Activated CD8-positive, alpha-beta memory T cell treated with anti-CD3 and anti-CD28 coated beads, Interleukin-2, amount 50 U/mL, for 4 hours (primary cell): ENCODE results near the gene MAGEB1.

ENCODE experiments used
- DNase-seq: peaks from one replicate; pipeline ENCODE4 v3.0.0-alpha.2; 2020

MAGEB1 gene, protein sequence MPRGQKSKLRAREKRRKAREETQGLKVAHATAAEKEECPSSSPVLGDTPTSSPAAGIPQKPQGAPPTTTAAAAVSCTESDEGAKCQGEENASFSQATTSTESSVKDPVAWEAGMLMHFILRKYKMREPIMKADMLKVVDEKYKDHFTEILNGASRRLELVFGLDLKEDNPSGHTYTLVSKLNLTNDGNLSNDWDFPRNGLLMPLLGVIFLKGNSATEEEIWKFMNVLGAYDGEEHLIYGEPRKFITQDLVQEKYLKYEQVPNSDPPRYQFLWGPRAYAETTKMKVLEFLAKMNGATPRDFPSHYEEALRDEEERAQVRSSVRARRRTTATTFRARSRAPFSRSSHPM

DNA sequence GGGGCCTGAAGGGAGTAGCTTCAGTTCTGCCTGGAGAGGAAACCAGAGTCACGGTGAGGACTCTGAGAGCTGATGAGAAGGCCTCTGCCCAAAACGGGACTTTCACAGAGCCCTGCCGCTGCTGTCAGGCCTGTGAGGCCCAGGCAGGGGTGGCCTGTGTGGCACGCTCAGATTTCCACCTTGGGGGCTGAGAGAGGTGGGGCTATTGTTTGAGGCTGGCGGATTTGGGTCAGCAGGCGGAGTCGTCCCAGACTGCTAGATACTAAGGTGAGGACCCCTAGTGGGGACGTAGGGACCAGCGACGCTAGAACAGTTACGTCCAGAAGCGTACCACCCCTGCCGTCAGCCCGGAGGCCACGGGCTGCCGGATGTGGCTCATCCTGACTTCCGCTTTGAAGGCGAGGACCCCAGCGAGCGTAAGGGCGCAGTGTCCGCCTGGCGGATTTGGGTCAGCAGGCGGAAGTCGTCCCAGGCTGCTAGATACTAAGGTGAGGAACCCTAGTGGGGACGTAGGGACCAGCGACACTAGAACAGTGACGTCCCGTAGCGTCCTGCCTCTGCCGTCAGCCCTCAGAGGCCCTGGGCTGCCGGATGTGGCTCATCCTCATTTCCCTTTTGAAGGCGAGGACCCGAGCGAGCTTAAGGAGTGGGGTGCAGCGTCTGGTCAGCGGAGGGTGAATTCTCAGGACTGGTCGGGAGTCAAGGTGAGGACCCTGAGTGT lies at the start of gene MAGEB1:
MAGEB1 (plus strand) TSS at position 378 of the 721 bp plus-strand sequence. CDS start 3,348 bp downstream, outside the sequence.
- DNase-seq, result no peak

DNA sequence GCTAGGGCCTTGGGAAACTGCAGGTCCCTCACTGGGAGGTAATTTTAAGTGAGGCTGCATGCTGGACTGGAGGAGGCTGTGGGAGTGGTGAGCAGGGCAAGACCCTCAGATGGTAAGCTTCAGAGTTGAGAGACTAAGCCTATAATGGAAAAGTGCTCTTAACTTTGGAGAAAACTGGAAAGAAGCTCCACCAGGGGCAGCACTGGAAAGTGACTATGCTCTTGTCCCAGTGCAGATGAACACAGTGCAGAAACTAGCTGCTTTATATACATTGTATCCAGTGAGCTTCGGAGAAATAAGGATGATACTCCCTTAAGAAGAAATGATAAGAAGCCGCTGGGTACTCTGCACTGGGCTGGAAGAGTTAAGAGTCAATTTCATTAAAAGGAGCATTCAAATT lies 34.8 kb upstream of the MAGEB1 start:
- DNase-seq, result no peak

DNA sequence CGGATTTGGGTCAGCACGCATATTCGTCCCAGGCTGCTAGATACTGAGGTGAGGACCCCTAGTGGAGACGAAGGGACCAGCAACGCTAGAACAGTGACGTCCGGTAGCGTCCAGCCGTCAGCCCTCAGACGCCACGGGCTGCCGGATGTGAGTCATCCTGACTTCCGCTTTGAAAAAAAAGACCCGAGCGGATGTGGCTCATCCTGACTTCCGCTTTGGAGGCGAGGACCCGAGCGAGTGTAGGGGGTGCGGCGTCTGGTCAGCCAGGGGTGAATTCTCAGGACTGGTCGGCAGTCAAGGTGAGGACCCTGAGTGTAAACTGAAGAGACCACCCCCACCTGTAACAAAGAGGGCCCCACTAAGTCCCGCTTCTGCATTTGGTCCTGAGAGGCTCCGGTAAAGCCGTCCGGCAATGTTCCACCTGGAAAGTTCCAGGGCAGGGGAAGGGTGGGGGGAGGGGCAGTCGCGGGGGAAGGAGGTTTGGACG lies 31.5 kb upstream of the MAGEB1 start, which contains the start of gene MAGEB2:
MAGEB2 (plus strand) TSS at position 207 of the 487 bp plus-strand sequence. CDS start 3,018 bp downstream, outside the sequence.
- no peak for DNase-seq

DNA sequence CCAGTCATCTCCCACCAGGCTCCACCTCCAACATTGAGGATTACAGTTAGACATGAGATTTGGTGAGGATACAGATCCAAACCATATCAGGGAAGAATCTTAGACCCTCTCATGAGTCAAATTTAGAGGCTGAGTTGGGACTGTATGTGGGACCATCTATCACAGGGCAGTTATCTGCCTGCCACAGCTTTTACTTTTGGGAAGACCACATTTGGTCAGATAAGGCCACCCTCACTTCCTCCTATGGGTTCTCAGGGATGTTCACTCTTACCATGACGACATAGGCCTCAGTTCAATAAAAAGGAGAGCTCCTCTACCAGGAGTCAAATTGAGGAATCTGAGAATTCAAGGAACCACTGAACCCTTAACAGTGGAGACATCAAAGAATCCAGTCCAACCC lies 29.5 kb upstream of the MAGEB1 start:
- no peak for DNase-seq

DNA sequence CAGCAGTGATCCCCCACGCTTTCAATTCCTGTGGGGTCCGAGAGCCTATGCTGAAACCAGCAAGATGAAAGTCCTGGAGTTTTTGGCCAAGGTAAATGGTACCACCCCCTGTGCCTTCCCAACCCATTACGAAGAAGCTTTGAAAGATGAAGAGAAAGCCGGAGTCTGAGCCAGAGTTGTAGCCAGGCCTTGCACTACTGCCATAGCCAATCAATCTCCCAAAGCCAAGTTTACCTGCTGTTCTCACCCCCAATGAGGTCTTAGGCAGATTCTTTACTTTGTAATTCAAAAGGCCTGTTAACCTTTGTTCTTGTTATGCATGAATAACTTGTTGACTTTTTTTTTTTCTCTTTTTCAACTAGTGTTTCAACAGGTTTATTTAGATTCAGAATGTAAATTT lies 27.6 kb upstream of the MAGEB1 start:
- DNase-seq, result no peak

DNA sequence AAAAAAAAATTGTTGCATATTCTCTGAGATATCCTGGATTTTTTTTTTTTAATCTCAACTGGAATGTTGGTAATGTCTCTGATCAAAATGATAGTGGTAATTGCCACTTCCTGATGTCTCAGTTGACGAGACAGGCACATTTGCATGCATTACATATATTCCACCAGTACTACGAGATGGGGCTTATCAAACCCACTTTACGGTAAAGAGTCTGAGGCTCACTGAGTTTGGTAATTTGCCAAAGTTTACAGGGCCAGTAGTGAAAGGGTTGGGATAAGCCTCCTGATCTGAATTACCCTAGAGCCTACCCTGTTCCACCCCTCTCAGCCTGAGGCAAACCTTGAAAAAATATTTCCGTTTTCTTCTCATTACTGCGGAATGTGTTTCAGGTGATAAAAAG lies 26.3 kb upstream of the MAGEB1 start:
- no peak for DNase-seq

DNA sequence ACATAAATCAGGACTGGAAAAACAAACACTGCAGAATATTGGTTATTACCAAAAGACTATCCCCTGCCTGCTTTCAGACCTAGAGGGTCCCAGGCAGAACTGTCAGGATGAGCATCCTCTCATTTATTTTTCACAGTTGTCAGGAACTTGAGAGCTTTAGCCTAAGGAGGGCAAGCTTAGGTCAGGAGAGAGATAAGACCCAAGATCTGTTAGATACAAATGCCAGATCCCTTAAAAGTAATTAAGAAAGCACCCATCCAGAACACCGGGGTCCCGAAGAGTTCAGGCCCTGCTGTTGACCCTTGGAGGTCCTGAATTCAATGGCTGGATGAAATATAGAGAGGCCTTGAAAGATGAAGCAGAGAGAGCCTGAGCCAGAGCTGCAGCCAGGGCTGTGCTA lies 22.4 kb upstream of the MAGEB1 start:
- no peak for DNase-seq

DNA sequence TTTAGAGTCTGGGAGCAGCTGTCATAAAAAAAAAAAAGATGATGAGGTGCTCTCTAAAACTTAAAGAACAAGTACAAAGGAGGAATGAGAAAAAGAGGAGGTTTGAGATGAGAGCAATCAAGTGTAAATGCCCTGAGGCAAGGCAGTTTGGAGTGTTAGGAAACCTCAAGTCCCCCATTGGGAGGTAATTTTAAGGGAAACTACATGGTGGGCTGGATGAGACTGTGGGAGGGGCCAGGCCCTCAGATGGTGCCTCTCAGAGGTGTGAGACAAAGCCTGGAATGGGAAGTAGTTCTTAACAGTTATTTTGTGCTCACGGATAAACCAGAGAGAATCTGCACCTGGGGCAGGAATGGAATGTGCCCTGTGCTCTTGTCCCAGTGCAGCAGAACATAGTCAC lies 18.4 kb upstream of the MAGEB1 start:
- no peak for DNase-seq

DNA sequence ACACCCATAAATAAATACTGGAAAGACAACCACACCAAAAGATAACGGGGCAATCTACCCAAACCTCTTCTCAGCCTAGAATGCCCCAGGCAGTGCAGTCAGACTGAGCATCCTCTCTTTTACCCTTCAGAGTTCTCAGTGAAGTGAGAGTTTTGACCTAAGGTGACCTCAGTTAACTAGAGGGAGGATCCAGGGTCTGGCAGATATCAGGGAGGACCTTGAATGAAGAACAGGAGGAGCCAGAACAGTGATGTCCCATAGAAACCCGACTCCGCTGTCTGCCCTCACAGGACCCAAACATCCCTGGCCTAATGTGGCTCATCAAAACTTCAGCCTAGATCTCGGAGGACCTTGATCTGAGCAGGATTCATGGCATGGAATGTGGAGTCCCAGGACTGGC lies 16.6 kb upstream of the MAGEB1 start, which contains the start of gene MAGEB3:
MAGEB3 (plus strand) TSS at position 263 of the 400 bp plus-strand sequence. CDS start 5,268 bp downstream, outside the sequence.
- no peak for DNase-seq

DNA sequence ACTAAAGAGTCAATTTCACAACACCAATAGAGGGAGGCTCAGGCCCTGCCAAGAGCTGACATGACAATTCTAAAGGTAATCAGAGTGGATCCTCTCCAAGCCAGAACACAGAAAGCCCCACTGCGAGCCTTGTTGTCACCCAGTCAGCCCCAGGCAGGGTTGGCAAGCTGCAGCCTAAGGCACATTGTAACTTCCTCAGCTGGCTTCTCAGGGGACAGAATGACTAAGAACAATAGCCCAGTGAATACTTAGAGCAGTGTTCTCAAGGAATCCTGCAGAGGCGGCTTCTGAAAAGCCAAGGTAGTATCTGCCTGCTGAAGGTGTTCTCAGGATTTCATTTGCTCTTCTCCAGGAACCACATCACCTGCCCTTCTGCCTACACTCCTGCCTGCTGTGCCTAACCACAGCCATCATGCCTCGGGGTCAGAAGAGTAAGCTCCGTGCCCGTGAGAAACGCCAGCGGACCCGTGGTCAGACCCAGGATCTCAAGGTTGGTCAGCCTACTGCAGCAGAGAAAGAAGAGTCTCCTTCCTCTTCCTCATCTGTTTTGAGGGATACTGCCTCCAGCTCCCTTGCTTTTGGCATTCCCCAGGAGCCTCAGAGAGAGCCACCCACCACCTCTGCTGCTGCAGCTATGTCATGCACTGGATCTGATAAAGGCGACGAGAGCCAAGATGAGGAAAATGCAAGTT lies 5.1 kb upstream of the MAGEB1 start, which contains the start of gene MAGEB4:
MAGEB4 (plus strand) TSS at position 277 of the 692 bp plus-strand sequence; CDS start at position 413, 136 bp downstream.
- DNase-seq, result no peak

DNA sequence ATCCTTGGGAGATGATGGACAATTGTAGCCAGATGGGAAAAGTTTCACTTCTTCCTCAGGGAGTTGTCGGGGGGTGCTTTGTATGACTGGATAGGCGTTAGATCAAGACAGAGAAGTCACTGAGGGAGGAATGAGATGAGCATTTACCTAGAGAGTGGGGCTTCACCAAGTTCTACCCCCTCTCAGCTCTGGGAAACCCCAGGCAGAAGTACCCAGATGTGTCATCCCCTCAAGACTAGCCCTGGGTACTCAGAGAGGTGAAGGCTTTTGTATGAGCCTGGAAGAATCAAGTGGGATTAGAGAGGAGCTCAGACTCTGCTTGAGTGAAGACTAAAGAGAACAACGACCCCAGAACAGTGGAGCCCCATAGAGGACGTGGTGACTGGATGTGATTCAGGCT lies 1.9 kb downstream of the MAGEB1 start:
- no peak for DNase-seq

DNA sequence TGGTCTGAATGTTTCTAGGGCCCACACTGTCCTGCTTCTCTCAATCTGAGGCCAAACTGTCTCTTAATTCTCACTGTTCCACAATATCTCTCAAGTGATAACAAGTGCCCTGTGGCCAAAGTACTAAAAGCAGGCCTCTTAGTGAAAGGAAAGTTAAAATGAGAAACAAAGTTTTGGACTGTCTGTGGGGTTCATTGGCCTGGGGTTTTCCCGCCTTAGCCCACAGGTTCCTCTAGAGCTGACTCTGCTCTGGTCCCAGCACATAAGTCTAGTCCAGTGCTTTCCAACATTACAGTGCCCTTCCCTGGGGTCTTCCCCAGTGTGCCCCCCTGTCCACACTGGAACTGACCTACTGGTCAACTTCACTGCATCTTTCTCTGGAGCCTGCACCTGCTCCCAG lies 6.3 kb downstream of the MAGEB1 start:
- DNase-seq, result no peak

DNA sequence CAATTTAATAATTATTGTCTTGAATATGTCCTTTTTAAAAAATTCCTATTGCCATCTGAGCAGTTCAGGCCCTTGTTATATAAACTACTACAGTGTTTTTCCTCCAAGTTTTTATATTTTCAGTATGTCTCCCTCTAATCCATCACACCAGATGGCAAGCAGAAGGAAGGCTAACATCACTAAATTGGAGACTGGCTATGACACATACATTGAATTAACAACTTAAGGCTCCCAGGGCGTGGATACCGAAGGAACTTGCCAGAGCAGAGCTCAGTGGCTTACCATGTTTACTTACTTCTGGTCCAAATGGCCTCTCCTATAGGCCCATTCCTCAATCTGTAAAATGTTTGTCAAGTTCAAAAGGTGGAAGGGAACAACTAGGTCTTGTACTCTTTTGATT lies 13.0 kb downstream of the MAGEB1 start:
- DNase-seq, result no peak

DNA sequence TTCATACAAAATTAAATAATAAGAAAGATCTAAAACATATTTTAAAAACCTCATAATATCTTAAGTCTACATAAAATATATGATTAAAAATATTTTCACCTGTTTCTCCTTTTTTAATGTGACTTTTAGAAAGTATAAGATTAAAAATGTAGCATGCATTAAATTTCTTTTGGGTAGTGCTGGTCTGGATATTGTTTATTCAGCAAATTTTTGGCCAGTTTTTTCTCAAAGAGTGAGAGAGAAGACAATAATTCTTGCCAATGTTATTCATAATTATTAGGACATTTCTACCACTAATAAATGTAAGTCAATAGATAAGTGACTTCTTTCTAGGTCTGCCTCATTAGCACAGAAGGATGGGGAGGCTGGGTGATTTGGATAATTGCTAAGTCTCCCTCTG lies 14.1 kb downstream of the MAGEB1 start:
- no peak for DNase-seq

DNA sequence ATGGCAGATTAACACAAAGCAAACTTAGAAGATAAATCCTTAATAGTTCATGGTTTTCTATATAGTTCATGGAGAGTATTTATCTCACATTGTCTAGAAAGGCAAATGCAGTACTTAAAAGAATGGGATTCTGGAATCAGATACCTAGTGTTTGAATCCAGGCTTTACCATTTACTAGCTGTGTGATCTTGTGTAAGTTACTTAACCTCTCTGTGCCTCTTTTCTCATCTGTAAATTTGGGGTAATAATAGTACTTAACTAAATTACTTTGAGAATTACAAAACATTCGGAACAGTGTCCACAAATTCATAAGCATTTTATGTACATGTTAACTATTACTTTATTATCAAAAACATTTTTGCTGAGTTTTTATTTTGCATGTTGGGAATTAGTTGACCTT lies 15.8 kb downstream of the MAGEB1 start:
- no peak for DNase-seq

DNA sequence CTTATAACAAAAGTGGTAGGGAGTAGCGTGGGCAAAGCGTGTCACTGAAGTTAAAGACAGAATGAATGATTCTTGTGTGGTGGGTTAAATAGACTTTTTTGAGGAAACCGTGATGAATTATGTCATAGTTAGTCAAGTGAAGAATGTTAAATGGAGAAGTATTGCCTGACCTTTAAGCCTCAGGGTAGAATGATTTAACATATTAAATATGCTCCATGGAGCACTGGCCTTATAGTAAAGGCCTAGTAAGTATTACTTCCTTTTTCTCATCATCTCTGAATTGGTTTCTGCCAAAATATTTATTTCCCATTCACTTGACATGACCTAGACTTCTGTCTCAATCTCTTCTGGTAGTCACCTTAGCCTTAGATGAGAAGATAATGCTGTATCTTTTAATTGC lies 23.7 kb downstream of the MAGEB1 start:
- DNase-seq, result no peak

DNA sequence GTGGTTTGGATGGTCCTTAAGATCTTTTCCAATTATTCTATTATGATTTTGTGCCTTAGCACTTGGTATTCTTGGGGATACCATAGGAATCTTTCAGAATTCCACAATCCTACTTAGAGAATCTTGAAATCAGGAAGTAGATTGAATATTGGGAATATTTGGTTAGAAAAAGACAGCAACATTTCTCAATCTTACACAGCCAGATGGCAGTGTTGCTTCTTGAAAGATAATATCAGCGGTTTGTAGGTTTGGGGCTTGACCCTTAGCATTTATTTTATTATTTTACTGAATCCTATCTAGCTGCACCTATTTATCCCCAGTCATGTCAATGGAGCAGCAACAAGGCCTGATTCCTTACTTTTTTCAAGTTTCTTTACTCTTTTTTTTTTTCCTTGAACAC lies 28.6 kb downstream of the MAGEB1 start:
- no peak for DNase-seq

DNA sequence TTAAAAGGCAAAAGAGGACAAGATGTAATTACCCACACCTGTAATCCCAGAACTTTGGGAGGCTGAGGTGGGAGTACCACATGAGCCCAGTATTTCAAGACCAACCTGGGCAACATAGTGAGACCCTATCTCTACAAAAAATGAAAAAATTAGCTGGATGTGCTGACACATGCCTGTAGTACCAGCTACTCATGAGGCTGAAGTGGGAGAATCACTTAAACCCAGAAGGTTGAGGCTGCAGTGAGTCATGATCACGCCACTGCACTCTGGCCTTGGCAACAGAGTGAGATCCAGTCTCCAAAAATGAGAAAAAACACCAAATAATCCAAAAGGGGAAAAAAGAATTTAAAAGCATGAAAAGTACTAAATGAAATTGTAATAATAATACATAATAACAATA lies 31.4 kb downstream of the MAGEB1 start:
- no peak for DNase-seq

DNA sequence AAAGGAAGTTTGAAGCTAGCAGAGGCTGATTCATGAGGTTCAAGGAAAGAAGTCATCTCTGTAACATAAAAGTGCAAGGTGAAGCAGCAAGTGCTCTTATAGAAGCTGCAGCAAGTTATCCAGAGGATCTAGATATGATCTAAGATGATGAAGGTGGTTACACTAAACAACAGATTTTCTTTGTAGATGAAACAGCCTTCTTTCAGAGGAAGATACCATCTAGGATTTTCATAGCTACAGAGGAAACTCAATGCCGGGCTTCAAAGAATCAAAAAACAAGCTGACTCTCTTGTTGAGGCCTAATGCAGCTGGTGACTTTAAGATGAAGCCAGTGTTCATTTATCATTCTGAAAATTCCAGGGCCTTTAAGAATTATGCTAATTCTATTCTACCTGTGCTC lies 33.5 kb downstream of the MAGEB1 start:
- DNase-seq, result no peak

DNA sequence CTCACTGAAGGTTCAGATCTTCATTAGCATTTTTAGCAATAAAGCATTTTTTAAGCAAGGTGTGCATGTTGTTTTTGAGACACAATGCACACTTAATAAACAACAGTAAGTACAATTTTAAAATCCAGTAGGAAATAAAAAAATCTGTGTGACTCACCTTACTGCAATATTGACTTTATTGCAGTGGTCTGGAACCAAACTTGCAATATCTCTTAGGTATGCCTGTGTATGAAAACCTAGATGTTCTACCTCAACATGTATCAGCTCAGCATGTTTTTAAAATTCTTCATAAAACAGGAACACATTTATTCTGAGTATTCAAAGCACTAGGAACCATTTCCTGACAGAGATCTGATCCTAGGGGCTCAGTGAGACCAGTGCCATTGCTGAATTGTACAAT lies 35.6 kb downstream of the MAGEB1 start:
- DNase-seq, result no peak

DNA sequence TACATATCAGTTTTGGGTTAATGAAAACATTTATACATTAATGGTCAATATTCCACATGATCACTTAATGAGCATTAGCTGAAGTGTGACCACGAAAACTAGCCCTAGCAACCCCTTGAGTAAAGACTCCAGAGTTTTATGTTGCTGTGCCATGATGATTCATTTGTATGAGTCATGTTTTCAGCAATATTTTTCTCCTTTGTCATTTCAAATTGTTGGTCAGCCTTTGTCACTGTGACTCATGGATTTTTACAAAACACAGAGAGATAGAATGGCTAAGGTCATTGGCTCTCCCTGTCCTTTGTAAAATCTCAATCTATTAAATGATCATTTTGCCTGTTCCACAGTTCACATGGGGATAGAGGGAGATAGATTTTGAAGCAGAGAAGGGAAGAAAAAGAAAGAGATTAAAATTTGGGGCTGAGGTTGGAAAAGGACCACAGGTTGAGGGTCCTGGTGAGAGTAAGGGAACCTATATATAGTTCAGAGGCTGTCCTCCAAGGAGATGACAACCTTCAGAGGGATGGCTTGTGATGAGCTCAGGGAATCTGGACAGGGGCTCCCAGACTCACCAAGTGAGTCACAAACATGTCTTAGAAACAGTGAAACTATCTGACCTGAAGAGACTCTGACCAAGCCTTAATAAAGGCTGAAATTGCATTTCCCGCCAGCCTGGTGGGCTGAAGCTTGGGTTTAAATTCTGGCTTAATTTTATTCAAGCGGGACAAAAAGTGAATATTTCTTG lies 36.7 kb downstream of the MAGEB1 start:
- no peak for DNase-seq

DNA sequence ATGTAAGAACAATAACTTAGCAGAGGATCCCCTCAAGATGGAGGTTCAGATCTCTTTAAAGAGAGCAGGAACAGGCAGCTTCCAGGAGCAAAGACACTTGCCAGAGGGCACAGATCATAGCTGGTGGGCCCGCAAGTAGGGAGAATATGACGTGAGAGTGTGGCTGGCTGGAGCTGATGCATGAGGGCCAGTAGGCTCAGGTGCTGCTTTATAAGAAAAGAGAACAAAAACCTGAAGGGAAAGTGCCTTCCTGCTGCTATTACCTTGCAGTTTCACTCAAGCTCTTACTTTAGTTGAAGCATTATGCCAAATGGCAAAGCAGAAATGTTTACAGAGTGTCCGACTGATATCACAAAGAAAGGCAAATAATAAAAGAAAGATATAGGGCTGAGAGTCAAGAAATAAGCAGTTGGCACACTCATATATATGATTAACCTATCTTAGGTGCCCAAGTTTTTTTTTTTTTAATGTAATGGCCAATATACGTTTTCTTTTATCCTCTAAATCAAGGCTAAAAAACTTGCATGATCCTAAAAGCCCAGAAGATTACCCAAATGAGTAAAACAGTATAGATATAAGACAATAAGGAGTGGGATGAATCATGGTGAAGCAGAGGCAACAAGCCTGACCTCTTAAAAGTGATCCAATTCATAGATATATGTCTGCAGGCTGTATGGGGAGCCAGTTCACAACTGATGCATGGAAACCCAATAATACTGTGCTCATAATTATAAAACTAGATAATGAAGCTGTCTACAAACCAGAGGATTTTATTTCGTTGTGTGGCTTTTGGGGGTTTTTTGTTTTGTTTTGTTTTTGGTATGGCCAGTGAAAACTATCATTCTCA lies 49.7 kb downstream of the MAGEB1 start:
- no peak for DNase-seq
